Inferior parietal cortex (tissue), 1 donor: Measurements from ENCODE around the gene SP140.
"Not testable (repeated sequence)": the region's sequence is repeated elsewhere in the genome, so short reads cannot be mapped to it uniquely, and the experiment has no call there.

Experiments
- DNase-seq: peaks from one replicate; pipeline ENCODE4 v3.0.0-alpha.2; 2016; ENCODE audit errors: extremely low spot score

The SP140 gene

GRCh38 chr2:230289311-230289710, 63.8 kb downstream of the SP140 start:
- not testable (repeated sequence) for DNase-seq

GRCh38 chr2:230295192-230295591, 69.7 kb downstream of the SP140 start:
- no peak for DNase-seq

- no peak for DNase-seq
Observed at GRCh38 chr2:230296917-230297316, 71.4 kb downstream of the SP140 start.

- DNase-seq, result no peak
Observed at GRCh38 chr2:230299618-230300017, 74.1 kb downstream of the SP140 start.

DNA sequence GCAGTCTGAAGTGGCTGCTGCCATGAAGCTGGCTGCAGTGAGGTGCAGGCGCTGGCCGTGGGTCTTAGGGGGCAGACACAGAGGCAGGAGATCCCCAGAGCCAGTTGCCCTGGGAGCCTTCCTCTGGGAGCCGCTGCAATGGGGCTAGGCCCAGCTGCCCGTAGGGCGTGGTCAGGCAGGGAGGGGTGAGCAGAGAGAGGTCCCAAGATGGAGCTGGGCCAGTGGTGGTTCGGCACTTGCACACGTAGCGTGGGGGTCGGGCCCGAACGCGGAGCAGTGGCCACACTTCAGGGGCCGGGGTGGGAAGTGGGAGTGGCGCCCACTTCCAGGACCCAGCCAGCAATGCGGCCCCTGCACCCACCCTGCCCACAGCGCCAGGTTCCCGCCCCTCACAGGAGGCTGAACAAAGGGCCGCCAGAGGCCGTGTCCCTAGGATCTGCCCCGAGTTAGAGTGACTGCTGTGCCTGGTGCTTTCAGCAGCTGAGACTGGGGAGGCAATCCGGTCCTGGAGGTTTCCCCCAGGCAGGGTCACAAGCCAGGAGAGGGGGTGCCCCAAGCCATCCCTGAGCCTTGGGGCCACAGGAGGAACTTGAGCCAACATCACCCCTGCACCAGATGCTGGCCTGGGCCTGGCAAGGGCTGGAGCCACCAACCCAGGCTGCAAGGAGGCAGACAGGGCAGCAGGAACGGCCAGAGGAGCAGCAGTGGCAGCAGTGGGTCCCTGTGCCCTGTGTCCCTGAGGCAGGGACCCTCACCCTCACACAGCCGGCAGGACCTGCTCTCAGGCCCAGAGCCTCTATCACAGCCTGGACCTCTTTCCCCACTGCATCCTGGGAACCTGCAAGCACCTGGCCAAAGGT, 80.1 kb downstream of the SP140 start:
- no peak for DNase-seq

DNA sequence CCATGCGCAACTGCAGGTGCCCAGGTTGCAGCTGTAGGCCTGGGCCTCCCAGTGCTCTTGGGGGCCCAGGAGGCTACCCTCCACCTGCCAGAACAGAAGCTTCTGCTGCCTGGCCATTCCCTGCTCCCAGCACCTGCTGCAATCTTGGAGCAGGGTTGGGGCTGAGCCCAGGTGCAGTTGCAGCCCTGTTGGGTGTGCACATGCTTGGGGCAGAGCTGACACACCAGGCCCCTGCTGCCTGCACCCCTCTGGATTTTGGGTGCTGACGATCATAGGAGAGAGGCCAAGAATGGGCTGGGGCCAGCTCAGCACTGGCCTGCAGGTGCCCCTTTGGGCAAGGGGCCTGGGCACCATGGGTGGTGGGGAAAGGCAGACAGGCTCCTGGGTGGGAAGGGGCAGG, 80.9 kb downstream of the SP140 start:
- DNase-seq, result no peak

DNA sequence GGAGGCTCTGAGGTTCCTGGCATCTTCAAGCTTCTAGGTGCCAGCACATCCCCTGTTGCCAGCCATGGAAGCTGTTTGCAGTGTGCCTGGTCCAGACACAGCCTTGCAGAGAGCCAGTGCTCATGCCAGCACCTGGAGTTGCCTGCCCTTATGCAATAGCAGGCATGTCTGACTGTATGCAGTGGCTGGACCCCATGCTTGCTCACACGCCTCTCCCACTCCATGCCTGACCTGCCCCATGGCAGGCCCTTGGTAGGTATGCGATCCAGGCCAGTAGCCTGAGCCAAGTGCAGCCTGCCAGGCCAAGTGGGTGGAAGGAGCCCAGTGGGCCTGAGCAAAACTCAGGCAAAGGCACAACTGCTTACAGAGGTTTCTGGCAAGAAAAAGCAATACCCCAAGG, 81.9 kb downstream of the SP140 start:
- no peak for DNase-seq

GRCh38 chr2:230308402-230309000, 83.0 kb downstream of the SP140 start:
- no peak for DNase-seq

- not testable (repeated sequence) for DNase-seq
Observed at GRCh38 chr2:230310792-230311191, 85.3 kb downstream of the SP140 start.

DNA sequence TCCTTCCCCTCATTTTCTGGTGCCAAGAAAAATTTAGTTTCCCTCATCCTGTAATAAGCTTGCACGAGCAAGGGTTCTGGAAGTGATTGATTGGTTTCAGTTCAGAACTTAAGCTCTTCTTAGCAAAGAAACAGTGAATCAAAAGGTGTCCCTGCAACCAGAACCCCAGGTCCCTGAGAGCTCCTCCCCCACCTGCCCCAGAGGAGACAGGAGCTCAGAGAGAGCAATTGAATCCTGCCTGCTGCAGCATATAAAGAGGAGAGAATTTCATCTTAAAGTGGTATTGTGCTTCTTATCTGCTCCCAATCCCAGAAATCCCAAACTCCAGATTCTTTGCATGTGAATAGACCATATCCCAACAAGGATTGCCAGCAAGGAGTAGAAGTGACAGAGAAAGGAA, 86.1 kb downstream of the SP140 start:
- DNase-seq, result not testable (repeated sequence)

DNA sequence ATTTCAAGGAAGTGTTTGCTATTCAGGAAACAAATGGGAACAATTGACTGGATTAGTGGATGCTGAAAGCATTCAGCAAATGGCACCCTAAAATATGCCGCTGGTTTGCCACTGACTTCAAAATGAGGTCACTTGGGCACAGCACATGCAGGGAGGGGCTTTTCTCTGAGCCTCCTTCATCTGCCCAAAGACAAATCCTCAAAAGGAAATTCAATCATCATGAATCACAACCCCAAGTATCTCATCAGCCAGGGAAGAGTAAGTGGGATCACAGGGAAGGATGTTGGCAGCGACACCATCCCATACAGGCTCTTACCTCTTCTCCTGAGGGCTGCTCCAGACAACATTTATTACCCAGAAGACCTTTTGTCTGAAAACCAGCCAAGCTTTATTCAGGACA, 87.1 kb downstream of the SP140 start:
- DNase-seq, result no peak

GRCh38 chr2:230317366-230317765, 91.8 kb downstream of the SP140 start:
- no peak for DNase-seq

GRCh38 chr2:230318190-230319121, 92.9 kb downstream of the SP140 start:
- DNase-seq, result no peak

DNA sequence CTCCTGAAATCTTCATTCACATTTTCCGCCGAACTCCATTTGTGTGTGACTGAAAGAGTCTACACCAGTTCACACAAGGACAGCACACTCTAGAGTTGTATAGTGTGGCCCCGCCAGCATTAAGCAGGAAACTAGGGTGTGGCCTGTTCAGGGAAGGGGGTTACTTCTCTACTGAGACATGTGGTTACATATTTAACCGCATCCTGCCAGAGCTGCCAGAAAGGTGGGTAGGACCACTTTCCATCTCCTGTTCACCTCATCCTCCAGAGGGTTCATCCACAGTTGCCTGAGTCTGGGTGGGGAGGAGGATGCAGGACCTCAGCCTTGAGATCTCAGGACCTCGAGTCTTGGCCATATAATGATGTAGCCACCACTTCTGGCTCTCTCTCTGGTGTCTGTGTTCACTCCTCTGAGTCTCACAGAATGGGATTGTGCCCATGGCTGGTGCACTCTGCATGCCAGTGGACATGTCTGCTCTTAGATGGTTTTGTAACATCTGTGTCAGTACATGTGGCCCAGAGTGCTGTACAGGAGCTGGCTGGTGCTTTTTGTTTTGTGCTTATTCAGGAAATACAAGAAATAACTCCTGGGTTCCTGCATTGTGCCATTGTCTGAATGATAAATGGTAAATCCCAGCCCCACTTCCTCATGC, 93.8 kb downstream of the SP140 start:
- DNase-seq, result no peak

DNA sequence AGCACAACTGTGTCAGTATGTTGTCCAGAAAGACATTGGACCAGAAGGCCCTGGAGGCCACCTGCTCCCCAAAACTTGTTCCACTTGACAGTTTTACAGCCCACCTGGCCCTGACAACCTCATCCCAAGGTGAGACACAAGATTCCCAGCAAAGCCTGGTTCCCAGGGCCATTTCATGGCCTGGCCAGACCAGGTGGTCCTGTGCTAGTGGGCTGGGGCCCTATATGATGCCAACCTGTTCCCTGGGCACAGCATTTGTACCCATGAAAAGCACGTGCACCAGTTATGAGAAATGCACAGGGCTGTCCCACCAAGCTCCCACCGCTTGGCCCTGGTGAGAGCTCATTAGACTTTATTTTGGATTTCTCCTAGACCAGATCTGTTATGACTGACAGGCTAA, 95.5 kb downstream of the SP140 start:
- DNase-seq, result no peak

DNA sequence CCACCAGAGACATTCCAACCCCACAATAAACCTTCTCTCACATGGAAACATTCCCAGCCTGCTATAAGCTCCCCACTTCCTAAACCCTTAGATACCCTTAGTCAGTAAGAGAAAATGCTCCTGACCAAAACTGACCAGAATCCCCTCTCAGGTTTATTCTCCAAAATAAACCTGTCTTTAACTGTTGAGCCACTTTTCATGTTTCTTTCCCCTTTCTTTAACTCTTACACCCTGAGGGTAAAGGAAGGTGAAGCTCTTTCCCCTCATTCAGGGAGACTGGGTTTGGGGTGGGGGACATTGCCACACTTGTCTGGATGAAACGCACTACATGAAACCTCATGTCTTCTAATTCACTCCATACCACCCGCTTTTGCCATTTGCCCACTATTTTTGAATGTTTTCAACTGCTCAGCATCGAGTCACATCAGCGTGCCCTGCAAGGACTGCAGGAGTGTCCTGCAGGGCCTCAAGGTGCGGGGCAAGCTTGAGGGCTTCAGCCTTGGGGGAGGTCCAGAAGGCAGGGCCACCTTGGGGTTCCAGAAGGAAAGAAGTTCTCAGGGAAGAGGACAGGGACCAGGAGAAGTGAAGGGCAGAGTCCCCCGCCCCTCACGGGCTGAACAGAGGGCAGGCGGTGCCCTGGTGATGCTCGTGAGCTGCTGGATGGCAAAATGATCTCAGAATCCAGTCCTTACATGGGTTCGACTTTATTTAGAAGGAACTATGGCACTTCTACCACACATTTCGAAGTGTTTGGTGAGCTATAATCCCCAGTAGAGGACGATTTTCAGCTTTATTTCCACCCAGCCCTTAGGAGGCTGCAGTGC, 97.2 kb downstream of the SP140 start:
- DNase-seq, result no peak

- no peak for DNase-seq
Observed at GRCh38 chr2:230323385-230324106, 98.0 kb downstream of the SP140 start.

GRCh38 chr2:230324503-230324902, 99.0 kb downstream of the SP140 start:
- DNase-seq, result no peak

DNA sequence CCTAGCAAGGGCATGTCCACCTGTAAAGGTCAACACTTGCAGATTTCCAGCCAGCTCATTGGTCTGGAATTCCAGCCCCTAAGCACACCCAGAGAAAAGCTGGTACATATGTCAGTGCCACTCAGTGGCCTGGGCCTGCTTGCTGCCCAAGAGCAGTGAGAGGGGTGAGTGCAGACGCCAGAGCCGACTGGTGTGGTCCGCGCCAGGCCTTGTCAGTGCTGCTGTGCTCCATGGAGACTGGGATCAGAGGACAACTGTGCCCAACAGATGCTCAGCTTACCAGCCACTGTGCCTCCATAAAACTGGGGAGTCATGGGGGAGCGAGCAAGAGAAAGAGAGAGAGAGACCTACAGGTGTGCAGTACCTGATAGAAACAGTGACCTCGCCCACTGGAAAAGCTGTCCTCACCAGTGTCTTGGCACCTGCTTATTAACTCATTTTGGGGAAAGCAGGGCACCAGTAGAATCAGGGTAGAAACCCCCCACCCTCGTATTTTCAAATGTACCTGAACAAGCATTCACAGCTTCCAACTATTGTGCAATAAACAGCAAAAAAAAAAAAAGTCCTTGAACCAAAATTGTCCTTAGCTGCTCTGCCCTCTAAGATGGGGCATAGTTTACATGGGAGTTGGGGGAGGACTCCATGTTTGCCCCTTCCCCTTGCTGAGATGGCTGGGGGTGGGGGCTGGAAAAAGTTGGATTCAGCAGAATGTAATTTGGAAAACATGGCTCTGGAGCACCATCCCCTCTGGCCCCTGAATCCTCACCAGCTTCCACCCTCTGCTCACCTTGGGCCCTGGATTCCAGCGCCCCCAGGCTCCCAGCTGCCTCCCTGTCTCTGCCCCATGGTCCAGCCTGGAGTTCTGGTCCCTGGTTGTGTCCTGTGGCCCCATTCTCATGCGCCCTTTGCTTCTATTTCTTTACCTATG, 100.0 kb downstream of the SP140 start:
- no peak for DNase-seq
